HEK293T (cell line): Measurements from ENCODE around the gene SLC9A9.

Source experiments
- CTCF ChIA-PET: fragments of 350-600 bp; formaldehyde crosslinking; extraction: SDS; loops from one replicate; lab custom pipeline; 2021; ENCODE audit warnings: antibody characterized with exemption, inconsistent platforms; lab: Yijun Ruan, JAX
- POLR2A ChIA-PET: fragments of 350-600 bp; formaldehyde crosslinking; extraction: SDS; loops from one replicate; lab custom pipeline; 2020; ENCODE audit warnings: antibody characterized with exemption, inconsistent platforms; lab: Yijun Ruan, JAX
- DNase-seq: peaks from one replicate; pipeline ENCODE4 v3.0.0; 2012; ENCODE audit warnings: mixed read lengths; ENCODE audit errors: extremely low spot score
- ARNT ChIP-seq: fragments of 450-650 bp; IDR thresholded peaks from 2 replicates; pipeline ENCODE4 v1.6.1; 2017; ENCODE audit warnings: mild to moderate bottlenecking
- BHLHE40 ChIP-seq: fragments of 450-650 bp; IDR thresholded peaks from 2 replicates; pipeline ENCODE4 v1.6.1; 2016; ENCODE audit warnings: mild to moderate bottlenecking, moderate library complexity, borderline replicate concordance
- CTBP1 ChIP-seq: fragments of 450-650 bp; IDR thresholded peaks from 2 replicates; pipeline ENCODE4 v1.6.1; 2016; ENCODE audit warnings: borderline replicate concordance
- ELF4 ChIP-seq: fragments of 450-650 bp; IDR thresholded peaks from 2 replicates; pipeline ENCODE4 v1.6.1; 2017; ENCODE audit warnings: antibody characterized with exemption
- FOXA1 ChIP-seq: fragments of 450-650 bp; IDR thresholded peaks from 2 replicates; pipeline ENCODE4 v1.6.1; 2016; ENCODE audit warnings: mild to moderate bottlenecking
- FOXK2 ChIP-seq: fragments of 450-650 bp; IDR thresholded peaks from 2 replicates; pipeline ENCODE4 v1.6.1; 2016; ENCODE audit warnings: mild to moderate bottlenecking
- FOXM1 ChIP-seq: fragments of 450-650 bp; IDR thresholded peaks from 2 replicates; pipeline ENCODE4 v1.6.1; 2017; ENCODE audit warnings: mild to moderate bottlenecking, borderline replicate concordance
- HDGF ChIP-seq: fragments of 450-650 bp; IDR thresholded peaks from 2 replicates; pipeline ENCODE4 v1.6.1; 2017; ENCODE audit warnings: antibody characterized with exemption, borderline replicate concordance
- L3MBTL2 ChIP-seq: fragments of 450-650 bp; conservative IDR thresholded peaks from 2 replicates; pipeline ENCODE4 v1.6.1; 2016; ENCODE audit warnings: mild to moderate bottlenecking
- LEF1 ChIP-seq: fragments of 450-650 bp; IDR thresholded peaks from 2 replicates; pipeline ENCODE4 v1.6.1; 2017; ENCODE audit warnings: mild to moderate bottlenecking, borderline replicate concordance
- NFRKB ChIP-seq: fragments of 450-650 bp; IDR thresholded peaks from 2 replicates; pipeline ENCODE4 v1.6.1; 2016; ENCODE audit warnings: mild to moderate bottlenecking, moderate library complexity
- SP1 ChIP-seq: fragments of 450-650 bp; IDR thresholded peaks from 2 replicates; pipeline ENCODE4 v1.6.1; 2017
- SUZ12 ChIP-seq: fragments of 450-650 bp; IDR thresholded peaks from 2 replicates; pipeline ENCODE4 v1.6.1; 2016; ENCODE audit warnings: mild to moderate bottlenecking
- TARDBP ChIP-seq: fragments of 450-650 bp; IDR thresholded peaks from 2 replicates; pipeline ENCODE4 v1.6.1; 2016
- ZNF384 ChIP-seq: fragments of 450-650 bp; IDR thresholded peaks from 2 replicates; pipeline ENCODE4 v1.6.1; 2016
- TF ChIP-seq, protein P1 (sequence below): fragments of 450-650 bp; IDR thresholded peaks from 2 replicates; pipeline ENCODE4 v1.6.1; 2016

Gene SLC9A9

DNA sequence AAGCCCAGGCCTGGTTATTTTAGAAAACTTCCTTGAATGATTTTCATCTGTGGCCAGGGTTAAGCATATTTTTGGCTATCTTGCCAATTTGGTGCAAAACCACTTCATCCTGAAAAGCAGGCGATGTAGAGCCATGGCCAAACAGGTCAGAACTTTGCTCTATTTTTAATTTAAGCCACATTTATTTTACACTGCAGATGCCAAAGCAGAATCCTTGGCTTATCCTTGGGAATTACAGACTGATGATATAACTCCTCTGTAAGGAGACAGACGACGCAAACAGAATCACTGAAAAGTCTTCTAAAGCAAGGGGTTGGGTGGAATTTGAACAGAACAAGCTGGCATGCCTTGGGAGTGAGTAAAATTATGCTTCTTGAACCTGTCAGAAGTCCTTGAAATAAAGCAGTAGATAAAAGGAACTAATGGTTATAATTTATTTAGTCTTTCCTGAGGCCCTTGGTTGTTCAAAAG lies 606.8 kb downstream of the SLC9A9 start:
- no peak for TF ChIP-seq TARDBP
- no peak for TF ChIP-seq ZNF384
- TF ChIP-seq HDGF = no peak
- TF ChIP-seq ELF4 = no peak
- TF ChIP-seq BHLHE40 = no peak
- TF ChIP-seq L3MBTL2 = no peak
- TF ChIP-seq, protein P1, sequence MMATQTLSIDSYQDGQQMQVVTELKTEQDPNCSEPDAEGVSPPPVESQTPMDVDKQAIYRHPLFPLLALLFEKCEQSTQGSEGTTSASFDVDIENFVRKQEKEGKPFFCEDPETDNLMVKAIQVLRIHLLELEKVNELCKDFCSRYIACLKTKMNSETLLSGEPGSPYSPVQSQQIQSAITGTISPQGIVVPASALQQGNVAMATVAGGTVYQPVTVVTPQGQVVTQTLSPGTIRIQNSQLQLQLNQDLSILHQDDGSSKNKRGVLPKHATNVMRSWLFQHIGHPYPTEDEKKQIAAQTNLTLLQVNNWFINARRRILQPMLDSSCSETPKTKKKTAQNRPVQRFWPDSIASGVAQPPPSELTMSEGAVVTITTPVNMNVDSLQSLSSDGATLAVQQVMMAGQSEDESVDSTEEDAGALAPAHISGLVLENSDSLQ = no peak
- TF ChIP-seq SUZ12 = no peak
- no peak for TF ChIP-seq LEF1
- no peak for TF ChIP-seq SP1
- TF ChIP-seq NFRKB = no peak
- no peak for TF ChIP-seq CTBP1
- TF ChIP-seq FOXA1 = no peak
- no peak for TF ChIP-seq FOXM1
- no peak for TF ChIP-seq FOXK2
- no peak for TF ChIP-seq ARNT
- DNase-seq = no peak
- ChIA-PET POLR2A (no interaction called here), CTCF (no interaction called here)

DNA sequence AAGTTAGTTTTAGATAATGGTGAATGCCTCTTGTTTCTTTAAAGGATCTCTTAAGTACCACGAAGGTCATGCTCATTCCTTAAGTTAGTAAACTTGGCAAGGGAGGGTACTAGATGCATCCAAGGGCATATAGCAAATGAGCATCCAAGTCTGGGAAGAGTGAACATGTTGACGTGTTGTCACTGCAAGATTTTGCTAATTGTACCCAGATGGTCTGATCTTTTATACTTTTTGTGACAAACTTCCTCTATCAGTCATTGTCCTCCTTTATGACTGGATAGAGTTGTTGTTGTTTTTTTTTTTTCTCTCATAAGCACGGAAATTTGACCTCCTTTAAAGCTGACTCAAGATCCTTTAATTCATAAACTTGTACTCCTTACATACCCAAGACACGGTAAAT lies 607.4 kb downstream of the SLC9A9 start:
- POLR2A ChIA-PET = no interaction called here
- CTCF ChIA-PET = no interaction called here
- DNase-seq = no peak
- TF ChIP-seq FOXM1 = no peak
- TF ChIP-seq CTBP1 = no peak
- TF ChIP-seq FOXK2 = no peak
- no peak for TF ChIP-seq BHLHE40
- TF ChIP-seq HDGF = no peak
- no peak for TF ChIP-seq ELF4
- TF ChIP-seq, protein P1 = no peak
- no peak for TF ChIP-seq ZNF384
- TF ChIP-seq TARDBP = no peak
- no peak for TF ChIP-seq SP1
- no peak for TF ChIP-seq FOXA1
- TF ChIP-seq ARNT = no peak
- TF ChIP-seq L3MBTL2 = no peak
- TF ChIP-seq NFRKB = no peak
- TF ChIP-seq LEF1 = no peak
- no peak for TF ChIP-seq SUZ12

DNA sequence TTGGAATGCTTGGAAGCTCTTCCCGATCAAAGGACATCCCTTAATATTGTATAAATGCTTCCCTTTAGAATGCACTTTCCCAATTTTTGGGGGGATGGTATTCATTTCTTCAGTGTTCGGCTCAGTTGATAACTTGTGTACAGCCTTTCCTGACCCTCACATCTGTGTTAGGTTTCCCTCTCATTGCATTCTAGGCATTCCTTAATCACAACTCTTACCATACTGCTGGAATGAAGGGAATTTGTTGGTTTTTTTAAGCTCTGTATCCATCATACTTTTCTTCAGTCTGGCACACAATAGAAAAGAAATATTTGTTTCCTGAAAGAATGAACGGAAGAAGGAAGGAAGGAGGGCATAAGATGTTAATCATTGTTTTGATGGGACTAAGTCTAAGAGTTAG lies 609.2 kb downstream of the SLC9A9 start:
- CTCF ChIA-PET = no interaction called here
- DNase-seq = no peak
- POLR2A ChIA-PET = interaction anchor here (0.6 kb wide), 1 partner anchor 488 kb away, joined by 3 read pairs; no protein-coding TSS in a partner anchor
- TF ChIP-seq SP1 (no peak), HDGF (no peak), LEF1 (no peak), ARNT (no peak), FOXA1 (no peak), FOXK2 (no peak), FOXM1 (no peak), ZNF384 (no peak)
- TF ChIP-seq, protein P1 = no peak

DNA sequence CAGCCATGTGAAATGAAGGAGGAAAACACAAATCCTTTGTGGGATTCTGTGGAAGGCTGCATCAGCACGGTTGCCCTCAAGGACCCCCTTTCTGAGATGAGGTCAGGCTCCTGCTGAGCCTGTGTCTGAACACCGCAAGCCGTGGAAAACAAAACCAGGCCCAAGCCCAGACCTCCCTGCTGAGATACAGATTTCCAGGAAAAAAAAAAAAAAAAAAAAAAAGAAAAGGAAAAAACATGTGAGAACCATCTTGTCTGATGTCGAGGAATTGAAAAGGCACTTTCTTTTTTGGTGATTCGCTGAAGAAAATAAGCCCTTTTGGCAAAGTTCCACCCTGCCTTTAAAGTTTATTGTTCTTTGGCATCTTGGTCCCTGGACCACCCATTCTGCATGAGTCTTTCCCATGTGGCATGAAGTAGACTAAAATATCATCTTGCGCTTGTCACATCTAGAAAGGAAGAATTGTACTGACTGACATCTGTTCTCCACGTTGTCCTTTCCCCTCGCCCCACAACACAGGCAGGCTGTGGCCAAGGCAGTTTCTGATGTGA lies 611.1 kb downstream of the SLC9A9 start:
- POLR2A ChIA-PET = no interaction called here
- TF ChIP-seq BHLHE40 (no peak), HDGF (no peak), ELF4 (no peak), FOXM1 (no peak), ZNF384 (no peak), SP1 (no peak)
- TF ChIP-seq, protein P1 = no peak
- no peak for DNase-seq
- CTCF ChIA-PET = interaction anchor here (0.7 kb wide), 1 partner anchor 9 kb away, joined by 4 read pairs; no protein-coding TSS in a partner anchor

DNA sequence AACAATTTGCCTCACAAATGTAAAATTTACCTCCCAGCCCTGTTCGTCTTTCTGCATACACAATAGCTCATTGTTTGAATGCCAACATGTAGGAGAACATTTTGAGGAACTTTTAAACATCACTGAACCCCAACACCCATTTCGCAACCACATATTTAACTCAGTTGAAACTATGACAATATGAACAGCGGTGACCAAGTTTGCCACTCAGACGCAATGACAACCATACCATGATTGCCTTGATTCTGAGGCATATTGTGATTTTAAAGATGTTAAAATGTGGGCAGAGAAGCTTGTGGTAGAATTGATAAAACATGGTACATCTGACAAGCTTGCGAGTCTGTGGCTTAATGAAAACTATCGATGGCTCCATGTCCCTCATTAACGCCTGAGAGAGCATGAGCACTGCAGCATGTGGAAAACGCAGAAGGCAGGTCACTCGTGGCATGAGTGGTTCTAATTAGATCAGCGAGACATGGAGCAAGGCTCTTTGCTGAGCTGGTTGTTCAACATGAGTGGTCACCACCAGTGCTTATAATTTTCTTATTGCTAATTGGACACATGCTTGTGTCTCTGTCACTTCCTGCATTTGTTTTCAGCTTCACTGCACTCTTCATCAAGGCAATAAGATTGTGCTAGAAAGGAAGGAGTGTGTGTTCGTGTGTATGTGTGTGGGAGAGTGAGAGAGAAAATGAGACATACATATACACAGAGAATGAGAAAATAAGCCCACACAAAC lies 611.9 kb downstream of the SLC9A9 start:
- TF ChIP-seq NFRKB (no peak), L3MBTL2 (no peak)
- DNase-seq = no peak
- POLR2A ChIA-PET = no interaction called here
- CTCF ChIA-PET = interaction anchor here (0.7 kb wide), 1 partner anchor 9 kb away, joined by 4 read pairs; no protein-coding TSS in a partner anchor
